Measurements from ENCODE around the gene ZNF664. TPM values are rescaled to one million over a fixed set of nuclear protein-coding genes. Genes with fewer than 3 reads are reported as not detected.
A peak's percentile ranks its signal among the peaks of the same experiment; 100 is the strongest.

The ZNF664 gene
- total and polyA plus RNA-seq, 2 experiments from 2014 or later = 40.5 to 115 TPM

GRCh38 chr12:124045671-124046455, 72.8 kb downstream of the ZNF664 start:
- Histone ChIP-seq H3K36me3 (no peaks in the 10 kb centered on the region), H3K9me3 (ENCODE audit: low read depth) (no peaks in the 10 kb centered on the region), H3K27me3 (no peaks in the 10 kb centered on the region), H3K4me1 (ENCODE audit: low read depth) (no peaks in the 10 kb centered on the region), H3K27ac (no peak overlapping the region), H3K4me3 (no peak overlapping the region)
- DNase-seq (ENCODE audit: low read depth in 1 of 2, low spot score in 1 of 2) = no peak
- TF ChIP-seq CTCF (IDR thresholded peaks at IDR 0.05; ENCODE audit: low read depth, low read length) = no peak

- Histone ChIP-seq H3K27me3 (no peaks in the 10 kb centered on the region), H3K4me1 (ENCODE audit: low read depth) (no peaks in the 10 kb centered on the region), H3K27ac (no peak overlapping the region), H3K4me3 (no peak overlapping the region), H3K36me3 (no peaks in the 10 kb centered on the region), H3K9me3 (ENCODE audit: low read depth) (no peaks in the 10 kb centered on the region)
- DNase-seq (ENCODE audit: low read depth in 1 of 2, low spot score in 1 of 2) = no peak
- no peak for TF ChIP-seq CTCF (IDR thresholded peaks at IDR 0.05; ENCODE audit: low read depth, low read length)
These were observed 73.4 kb downstream of the ZNF664 start for GRCh38 chr12:124046456-124046740.

- Histone ChIP-seq H3K9me3 (ENCODE audit: low read depth) (no peaks in the 10 kb centered on the region), H3K36me3 (no peaks in the 10 kb centered on the region), H3K27me3 (no peaks in the 10 kb centered on the region), H3K4me3 (no peak overlapping the region), H3K27ac (no peak overlapping the region), H3K4me1 (ENCODE audit: low read depth) (no peaks in the 10 kb centered on the region)
- no peak for TF ChIP-seq CTCF (IDR thresholded peaks at IDR 0.05; ENCODE audit: low read depth, low read length)
- no peak for DNase-seq (ENCODE audit: low read depth in 1 of 2, low spot score in 1 of 2)
These were observed 74.1 kb downstream of the ZNF664 start for GRCh38 chr12:124047045-124047566.

- Histone ChIP-seq H3K27ac (no peak overlapping the region), H3K27me3 (no peaks in the 10 kb centered on the region), H3K9me3 (ENCODE audit: low read depth) (no peaks in the 10 kb centered on the region), H3K4me3 (no peak overlapping the region), H3K36me3 (no peaks in the 10 kb centered on the region), H3K4me1 (ENCODE audit: low read depth) (no peaks in the 10 kb centered on the region)
- no peak for DNase-seq (ENCODE audit: low read depth in 1 of 2, low spot score in 1 of 2)
- TF ChIP-seq CTCF (IDR thresholded peaks at IDR 0.05; ENCODE audit: low read depth, low read length) = no peak
These were observed 76.6 kb downstream of the ZNF664 start for GRCh38 chr12:124049451-124050094.

- H3K36me3 ChIP-seq = no peaks in the 10 kb centered on the region
- no peaks in the 10 kb centered on the region for H3K9me3 ChIP-seq (ENCODE audit: low read depth)
- H3K4me3 ChIP-seq = no peak overlapping the region
- TF ChIP-seq CTCF (IDR thresholded peaks at IDR 0.05; ENCODE audit: low read depth, low read length) = peak; percentile 86
- no peak overlapping the region for H3K27ac ChIP-seq
- H3K4me1 ChIP-seq (ENCODE audit: low read depth) = no peaks in the 10 kb centered on the region
- peak; percentile 73 to 89 for DNase-seq (ENCODE audit: low read depth in 1 of 2, low spot score in 1 of 2)
- no peaks in the 10 kb centered on the region for H3K27me3 ChIP-seq
These were observed 80.8 kb downstream of the ZNF664 start for GRCh38 chr12:124053851-124054250.
